Muscle layer of duodenum (tissue), 2 donors: ENCODE results near the gene KLK10.

Experiments
- H3K27ac ChIP-seq: one replicate; pipeline ENCODE4 v1.7.0; 2013; ENCODE audit warnings: mild to moderate bottlenecking, low read length
- H3K27me3 ChIP-seq: one replicate; pipeline ENCODE4 v1.7.0; 2013; ENCODE audit warnings: low read depth, mild to moderate bottlenecking, control low read depth, low read length
- H3K36me3 ChIP-seq, 2 donors: one replicate each; pipeline ENCODE4 v1.7.0; 2013; ENCODE audit warnings: low read length in 2 of 2, control low read depth in 1 of 2, mild to moderate bottlenecking in 1 of 2; ENCODE audit not compliant: insufficient read depth in 2 of 2, control insufficient read depth in 1 of 2
- H3K4me1 ChIP-seq, 2 donors: one replicate each; pipeline ENCODE4 v1.7.0; 2013; ENCODE audit warnings: low read length in 2 of 2, mild to moderate bottlenecking in 2 of 2, control low read depth in 1 of 2, moderate library complexity in 1 of 2; ENCODE audit not compliant: insufficient read depth in 2 of 2, control insufficient read depth in 1 of 2
- H3K4me3 ChIP-seq, 2 donors: one replicate each; pipeline ENCODE4 v1.7.0; 2013; ENCODE audit warnings: low read length in 2 of 2, low read depth in 1 of 2, mild to moderate bottlenecking in 1 of 2
- H3K9me3 ChIP-seq, 2 donors: one replicate each; pipeline ENCODE4 v1.7.0; 2013; ENCODE audit warnings: low read length in 2 of 2, control low read depth in 1 of 2, mild to moderate bottlenecking in 1 of 2; ENCODE audit not compliant: control insufficient read depth in 1 of 2
- donor health status: healthy.

Gene KLK10

GRCh38 chr19:51012661-51013190, 6.8 kb downstream of the KLK10 start:
- Histone ChIP-seq H3K27me3 (peaks cover 7% of the 10 kb centered on the region), H3K9me3 (no peaks in the 10 kb centered on the region), H3K36me3 (no peaks in the 10 kb centered on the region), H3K27ac (no peak overlapping the region), H3K4me1 (peaks cover 0 to 8% of the 10 kb centered on the region in 2 donors), H3K4me3 (no peak overlapping the region)

DNA sequence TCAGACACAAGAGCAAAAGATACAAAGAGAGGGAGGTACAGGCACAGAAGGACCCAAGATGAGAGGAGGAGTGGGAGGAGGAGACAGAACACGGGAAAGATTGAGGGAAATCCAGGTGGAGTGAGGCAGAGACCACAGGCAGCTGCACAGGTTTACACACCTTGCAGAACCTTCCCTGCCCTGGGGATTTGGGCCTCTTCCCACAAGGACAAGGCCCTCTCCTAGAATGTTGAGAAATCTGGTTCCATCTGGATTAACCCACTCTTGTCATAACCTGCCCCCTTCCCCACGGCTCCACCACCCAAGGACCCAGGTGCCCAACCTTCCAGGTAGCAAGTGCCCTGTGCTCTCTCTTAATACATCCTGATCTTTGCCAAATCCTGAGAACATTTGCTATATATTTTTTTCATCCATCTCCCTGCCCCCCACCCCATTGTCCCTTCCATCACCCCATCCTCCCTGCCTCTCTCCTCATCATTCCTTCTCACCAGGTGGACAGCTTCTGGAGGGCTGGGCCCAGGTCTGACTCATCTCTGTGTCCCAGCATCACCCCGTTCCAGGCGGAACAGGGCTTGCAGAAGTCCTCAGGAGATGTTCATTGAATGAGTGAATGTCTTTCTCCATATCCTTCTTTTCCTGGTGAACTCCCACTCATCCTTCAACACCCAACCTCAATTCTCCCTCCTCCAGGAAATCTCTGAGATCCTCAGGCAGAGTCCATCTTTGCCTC, 9.3 kb downstream of the KLK10 start:
- Histone ChIP-seq H3K9me3 (no peaks in the 10 kb centered on the region), H3K4me1 (no peaks in the 10 kb centered on the region)

GRCh38 chr19:51009061-51009891, 10.2 kb downstream of the KLK10 start:
- H3K27me3 ChIP-seq: peaks cover under 1% of the 10 kb centered on the region
- no peak overlapping the region for H3K4me3 ChIP-seq
- no peaks in the 10 kb centered on the region for H3K9me3 ChIP-seq
- H3K36me3 ChIP-seq: no peaks in the 10 kb centered on the region
- no peaks in the 10 kb centered on the region for H3K4me1 ChIP-seq
- no peak overlapping the region for H3K27ac ChIP-seq

More for the DNA sequence above, 9.3 kb downstream of the KLK10 start:
- no peak overlapping the region for H3K4me3 ChIP-seq
- H3K27ac ChIP-seq: no peak overlapping the region
- H3K36me3 ChIP-seq: no peaks in the 10 kb centered on the region
- peaks cover 7% of the 10 kb centered on the region for H3K27me3 ChIP-seq

- Histone ChIP-seq H3K4me3 (no peak overlapping the region), H3K27me3 (no peaks in the 10 kb centered on the region), H3K9me3 (no peaks in the 10 kb centered on the region), H3K36me3 (no peaks in the 10 kb centered on the region), H3K4me1 (no peaks in the 10 kb centered on the region), H3K27ac (no peak overlapping the region)
Observed at GRCh38 chr19:51007488-51007887, 12.0 kb downstream of the KLK10 start.

DNA sequence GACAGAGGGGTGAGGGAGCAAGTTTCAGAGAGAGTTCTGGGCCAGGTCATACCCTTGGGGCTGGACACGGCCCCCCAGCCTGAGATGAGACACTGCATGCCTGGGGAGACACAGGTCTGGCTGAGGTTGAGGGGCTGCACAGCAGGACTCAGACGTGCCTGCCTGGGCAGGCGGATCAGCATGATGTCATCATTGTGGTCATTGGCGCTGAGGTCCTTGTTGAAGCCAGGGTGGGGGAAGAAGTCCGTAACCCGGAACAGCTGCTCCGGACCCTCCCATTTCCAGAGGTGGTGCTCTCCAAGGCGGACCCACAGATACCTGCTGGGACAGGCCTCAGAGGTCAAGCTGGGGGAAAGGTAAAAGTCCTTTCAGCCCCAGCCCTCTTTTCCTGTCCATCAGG, 13.1 kb downstream of the KLK10 start:
- Histone ChIP-seq H3K27me3 (peaks cover 3% of the 10 kb centered on the region), H3K4me1 (no peaks in the 10 kb centered on the region), H3K36me3 (no peaks in the 10 kb centered on the region), H3K27ac (no peak overlapping the region), H3K9me3 (no peaks in the 10 kb centered on the region), H3K4me3 (no peak overlapping the region)

- Histone ChIP-seq H3K27me3 (peaks cover 7% of the 10 kb centered on the region), H3K4me3 (no peak overlapping the region), H3K4me1 (no peaks in the 10 kb centered on the region)
Observed at GRCh38 chr19:51005248-51005647, 14.3 kb downstream of the KLK10 start.

GRCh38 chr19:51003316-51003715, 16.2 kb downstream of the KLK10 start:
- Histone ChIP-seq H3K4me3 (no peak overlapping the region), H3K27ac (no peak overlapping the region), H3K36me3 (no peaks in the 10 kb centered on the region), H3K27me3 (peaks cover 7% of the 10 kb centered on the region), H3K4me1 (no peaks in the 10 kb centered on the region), H3K9me3 (no peaks in the 10 kb centered on the region)

More at GRCh38 chr19:51005248-51005647, 14.3 kb downstream of the KLK10 start:
- Histone ChIP-seq H3K9me3 (no peaks in the 10 kb centered on the region), H3K36me3 (no peaks in the 10 kb centered on the region), H3K27ac (no peak overlapping the region)

DNA sequence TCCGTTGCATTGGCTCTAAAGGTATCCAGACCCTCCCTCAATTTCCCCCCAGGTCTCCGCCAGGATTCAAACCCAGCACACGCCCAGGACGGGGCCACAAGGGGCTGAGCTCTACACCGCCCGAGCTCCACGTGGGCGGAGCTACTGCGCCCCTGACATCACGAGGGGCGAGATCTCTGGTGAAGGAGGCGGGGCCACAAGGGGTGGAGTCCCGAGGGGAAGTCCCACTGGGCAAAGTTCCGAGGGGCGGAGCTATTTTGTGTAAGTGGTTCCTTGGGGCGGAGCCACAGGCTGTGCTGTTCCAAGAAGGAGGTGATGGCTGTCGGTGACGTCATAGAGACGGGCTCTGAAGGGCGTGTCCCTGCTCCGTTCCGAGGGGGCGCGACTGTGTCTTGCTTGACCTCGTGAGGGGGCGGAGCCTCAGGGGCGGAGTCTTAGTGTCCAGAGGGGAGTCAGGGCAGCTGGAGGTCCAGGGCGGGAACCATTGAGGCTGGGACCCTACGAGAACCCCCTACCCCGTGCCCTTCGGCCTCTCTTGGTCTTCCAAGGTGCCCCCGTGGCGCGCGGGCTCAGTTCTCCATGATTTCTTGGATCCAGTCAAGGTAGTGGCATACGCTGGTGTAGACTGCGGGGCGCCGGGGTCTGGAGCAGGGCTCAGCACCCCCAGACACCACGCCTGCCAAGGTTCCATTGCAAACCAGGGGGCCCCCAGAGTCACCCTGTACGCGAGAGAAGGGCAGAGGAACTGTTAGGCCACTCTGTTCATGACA, 16.8 kb downstream of the KLK10 start:
- H3K4me3 ChIP-seq: no peak overlapping the region
- H3K4me1 ChIP-seq: no peaks in the 10 kb centered on the region
- H3K27me3 ChIP-seq: peaks cover 7% of the 10 kb centered on the region
- H3K36me3 ChIP-seq: no peaks in the 10 kb centered on the region
- H3K27ac ChIP-seq: no peak overlapping the region
- no peaks in the 10 kb centered on the region for H3K9me3 ChIP-seq

GRCh38 chr19:51002089-51002532, 17.4 kb downstream of the KLK10 start:
- Histone ChIP-seq H3K27ac (no peak overlapping the region), H3K36me3 (no peaks in the 10 kb centered on the region), H3K27me3 (peaks cover 7% of the 10 kb centered on the region), H3K4me1 (no peaks in the 10 kb centered on the region), H3K4me3 (no peak overlapping the region), H3K9me3 (no peaks in the 10 kb centered on the region)

DNA sequence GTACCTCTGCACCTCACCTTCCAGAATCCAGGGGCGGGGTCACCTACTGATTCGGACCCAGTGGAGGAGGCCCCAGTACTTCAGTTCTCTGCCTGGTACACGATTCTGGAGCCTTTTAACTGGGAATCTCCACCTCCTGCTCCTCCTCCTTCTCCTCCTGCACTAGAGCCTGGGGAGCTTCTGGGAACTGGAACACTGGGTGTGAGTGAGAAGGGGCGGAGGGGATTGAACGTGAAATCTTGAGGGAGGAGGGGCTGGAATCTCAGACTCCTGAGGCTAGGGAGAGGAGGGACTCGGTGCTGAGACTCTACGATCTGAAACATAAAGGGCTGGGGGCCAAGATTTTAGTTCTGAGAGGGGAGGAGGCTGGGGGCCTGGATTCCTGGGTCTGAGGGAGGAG, 18.0 kb downstream of the KLK10 start, which contains the start of gene KLK8:
TSS of gene KLK8 (minus strand) at position 90 of the 400 bp plus-strand sequence. CDS start 437 bp downstream, outside the sequence.
- H3K36me3 ChIP-seq: no peaks in the 10 kb centered on the region
- H3K27me3 ChIP-seq: peaks cover 7% of the 10 kb centered on the region
- H3K4me1 ChIP-seq: no peaks in the 10 kb centered on the region
- no peak within 1 kb of the TSS for H3K27ac ChIP-seq
- H3K4me3 ChIP-seq: no peak within 1 kb of the TSS
- no peaks in the 10 kb centered on the region for H3K9me3 ChIP-seq

DNA sequence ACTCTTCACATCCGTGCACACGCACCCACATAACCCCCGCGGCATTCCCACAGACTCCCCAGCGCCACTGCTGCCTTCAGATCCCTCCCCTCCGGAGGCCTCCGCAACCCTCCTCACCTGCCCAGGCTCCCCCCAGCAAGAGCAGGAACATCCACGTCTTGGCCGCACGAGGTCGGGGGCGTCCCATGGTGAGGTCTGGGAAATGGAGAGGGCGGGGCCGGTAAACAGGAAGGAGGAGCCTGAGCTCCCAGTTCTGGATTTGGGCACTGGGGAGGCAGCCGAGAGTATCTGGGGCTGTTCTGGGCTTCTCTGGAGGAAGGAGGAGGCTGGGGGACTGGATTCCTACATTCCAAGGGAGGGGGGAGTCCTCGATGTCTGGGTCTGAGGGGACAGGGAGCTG, 18.5 kb downstream of the KLK10 start:
- H3K4me3 ChIP-seq: no peak overlapping the region
- no peaks in the 10 kb centered on the region for H3K9me3 ChIP-seq
- no peaks in the 10 kb centered on the region for H3K36me3 ChIP-seq
- no peak overlapping the region for H3K27ac ChIP-seq
- H3K4me1 ChIP-seq: no peaks in the 10 kb centered on the region
- peaks cover 7% of the 10 kb centered on the region for H3K27me3 ChIP-seq
